Keratinocyte (primary cell): ENCODE data around the gene POP7.

Experiments used
- CTCF ChIP-seq, 3 experiments: IDR thresholded peaks in 1 of 3; conservative IDR thresholded peaks in 1 of 3; optimal IDR thresholded peaks in 1 of 3; 2 replicates in 2 of 3; 3 replicates in 1 of 3; pipeline versions ENCODE3 to v1.5.1; 2011; ENCODE audit warnings: low read length in 3 of 3, mild to moderate bottlenecking in 3 of 3, moderate library complexity in 2 of 3, control low read depth in 1 of 3, inconsistent platforms in 1 of 3; ENCODE audit not compliant: insufficient read depth in 2 of 3; ENCODE audit errors: extremely low read depth in 1 of 3
- EZH2 ChIP-seq: IDR thresholded peaks from one replicate; pipeline ENCODE4 v1.6.1; 2012; ENCODE audit warnings: inconsistent platforms, mild to moderate bottlenecking, low read length, moderate library complexity

GRCh38 chr7:100745184-100745583 is 39.3 kb downstream of the POP7 start:
- TF ChIP-seq CTCF (optimal IDR thresholded peaks at IDR 0.05 in 1 of 3, IDR thresholded peaks at IDR 0.05 in 1 of 3, conservative IDR thresholded peaks at IDR 0.05 in 1 of 3; ENCODE audit: extremely low read depth in 1 of 3, insufficient read depth in 2 of 3, low read length in 3 of 3) (no peak), EZH2 (no peak)
